ENCODE data around the gene MTG1. TPM values are rescaled to one million over a fixed set of nuclear protein-coding genes. Genes with fewer than 3 reads are reported as not detected.
A peak's percentile ranks its signal among the peaks of the same experiment; 100 is the strongest.

MTG1 gene
- total and polyA plus RNA-seq, 8 donors: 17.2 to 62.9 (median 23.1) TPM

- DNase-seq (no peak), FAIRE-seq (no peak), ATAC-seq (no peak)
- 63 to 68% methylated on average over 24 of the region's 24 CpGs for WGBS, 2 donors
- H3K4me3 ChIP-seq: no peak overlapping the region
- H3K36me3 ChIP-seq: no peaks in the 10 kb centered on the region
- H3K9me3 ChIP-seq: no peaks in the 10 kb centered on the region
- H3K27ac ChIP-seq: no peak overlapping the region
- intact Hi-C loops (cut with DNase I): no loop called here
- H3K4me1 ChIP-seq: no peaks in the 10 kb centered on the region
- no peaks in the 10 kb centered on the region for H3K27me3 ChIP-seq
- TF ChIP-seq CTCF (IDR thresholded peaks at IDR 0.05): no peak
These were observed 42.3 kb upstream of the MTG1 start for GRCh38 chr10:133351408-133352318.

- DNase-seq (peak in 1 of 6 donors; percentile 59), ATAC-seq (peak in 1 of 4 donors; percentile 2), FAIRE-seq (no peak)
- intact Hi-C loops (cut with DNase I): no loop called here
- WGBS, 2 donors: 61 to 62% methylated on average over 16 of the region's 16 CpGs
- no peak for TF ChIP-seq CTCF (IDR thresholded peaks at IDR 0.05)
- Histone ChIP-seq H3K9me3 (no peaks in the 10 kb centered on the region), H3K4me3 (no peak overlapping the region), H3K27ac (no peak overlapping the region), H3K36me3 (no peaks in the 10 kb centered on the region), H3K27me3 (no peaks in the 10 kb centered on the region), H3K4me1 (peaks cover 0 to 2% (median 0%) of the 10 kb centered on the region in 3 donors)
These were observed 40.6 kb upstream of the MTG1 start for GRCh38 chr10:133353202-133353959.

- ATAC-seq: no peak
- no peak overlapping the region for H3K4me3 ChIP-seq
- FAIRE-seq: no peak
- no peak for DNase-seq
- TF ChIP-seq CTCF (IDR thresholded peaks at IDR 0.05): no peak
- no peaks in the 10 kb centered on the region for H3K27me3 ChIP-seq
- 83 to 94% methylated on average over 15 to 16 of the region's 16 CpGs for WGBS, 2 donors
- intact Hi-C loops (cut with DNase I): no loop called here
- no peaks in the 10 kb centered on the region for H3K9me3 ChIP-seq
- H3K4me1 ChIP-seq: peaks cover 0 to 6% (median 3%) of the 10 kb centered on the region in 3 donors
- H3K27ac ChIP-seq: no peak overlapping the region
- H3K36me3 ChIP-seq: no peaks in the 10 kb centered on the region
These were observed 39.9 kb upstream of the MTG1 start for GRCh38 chr10:133353988-133354605.

DNA sequence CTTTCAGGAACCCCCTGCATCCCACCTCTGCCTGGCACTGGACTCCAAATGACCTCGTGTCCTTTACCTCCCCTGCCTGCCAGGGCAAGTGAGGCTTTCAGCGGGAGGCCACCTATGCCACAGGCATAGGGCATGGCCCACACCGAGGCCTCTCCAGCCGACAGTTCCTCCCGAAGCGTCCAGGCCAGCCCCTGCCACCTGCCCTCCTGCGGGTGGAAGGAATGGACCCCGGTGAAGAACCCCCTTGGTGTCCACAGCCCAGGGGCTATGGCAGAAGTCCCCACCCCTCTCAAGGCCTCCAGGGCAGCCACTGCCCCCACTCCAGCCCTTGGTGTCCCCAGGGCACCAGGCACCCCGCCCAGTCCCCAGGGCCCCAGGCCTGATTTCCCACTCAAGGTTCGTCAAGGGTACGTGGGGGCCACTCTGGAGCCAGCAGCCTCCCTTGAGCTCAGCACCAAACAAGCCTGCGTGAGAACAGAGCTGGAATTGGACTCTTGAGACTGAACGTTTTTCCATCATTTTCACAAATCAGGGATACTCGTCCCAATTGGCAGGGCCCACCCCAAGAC, 39.2 kb upstream of the MTG1 start:
- WGBS, 2 donors: 91 to 97% methylated on average over 14 of the region's 14 CpGs
- no peak overlapping the region for H3K4me3 ChIP-seq

More for the DNA sequence above, 39.2 kb upstream of the MTG1 start:
- Histone ChIP-seq H3K27ac (no peak overlapping the region), H3K27me3 (no peaks in the 10 kb centered on the region), H3K4me1 (peaks cover 4 to 9% (median 6%) of the 10 kb centered on the region in 3 donors), H3K36me3 (no peaks in the 10 kb centered on the region), H3K9me3 (no peaks in the 10 kb centered on the region)
- TF ChIP-seq CTCF (IDR thresholded peaks at IDR 0.05): no peak
- FAIRE-seq (no peak), ATAC-seq (no peak), DNase-seq (no peak)
- intact Hi-C loops (cut with DNase I): no loop called here

All from pancreas (tissue), 10 donors.